Subcutaneous abdominal adipose tissue (tissue), 5 donors: Measurements from ENCODE around the gene CFAP300.

Experiments
- H3K27ac ChIP-seq: one replicate; pipeline ENCODE4 v1.7.0; 2013; ENCODE audit warnings: low read depth, mild to moderate bottlenecking, inconsistent platforms, low read length, moderate library complexity
- H3K27me3 ChIP-seq, 5 donors: one replicate each; pipeline ENCODE4 v1.7.0; 2013; ENCODE audit warnings: low read length in 5 of 5, inconsistent platforms in 1 of 5; ENCODE audit not compliant: control insufficient read depth in 5 of 5, insufficient read depth in 4 of 5
- H3K36me3 ChIP-seq, 5 donors: one replicate each; pipeline ENCODE4 v1.7.0; 2013; ENCODE audit warnings: low read length in 5 of 5; ENCODE audit not compliant: control insufficient read depth in 5 of 5, insufficient read depth in 5 of 5
- H3K4me1 ChIP-seq, 5 donors: one replicate each; pipeline ENCODE4 v1.7.0; 2013; ENCODE audit warnings: low read length in 5 of 5, mild to moderate bottlenecking in 3 of 5, moderate library complexity in 1 of 5; ENCODE audit not compliant: control insufficient read depth in 5 of 5, insufficient read depth in 5 of 5
- H3K4me3 ChIP-seq, 5 donors: one replicate each; pipeline ENCODE4 v1.7.0; 2013; ENCODE audit warnings: low read length in 5 of 5, low read depth in 1 of 5
- H3K9ac ChIP-seq, 5 donors: one replicate each; pipeline ENCODE4 v1.7.0; 2013; ENCODE audit warnings: low read length in 5 of 5, mild to moderate bottlenecking in 4 of 5, moderate library complexity in 3 of 5
- H3K9me3 ChIP-seq, 5 donors: one replicate each; pipeline ENCODE4 v1.7.0; 2013; ENCODE audit warnings: low read length in 5 of 5; ENCODE audit not compliant: control insufficient read depth in 5 of 5
- donor health status: healthy.
- donor health status: healthy.
- donor health status: healthy.
- donor health status: healthy.
- donor health status: healthy.

The CFAP300 gene

GRCh38 chr11:102071497-102072472 is 24.5 kb downstream of the CFAP300 start:
- no peaks in the 10 kb centered on the region for H3K4me1 ChIP-seq
- H3K36me3 ChIP-seq = peaks cover 0 to 7% (median 0%) of the 10 kb centered on the region in 5 donors
- H3K27me3 ChIP-seq = no peaks in the 10 kb centered on the region
- H3K9me3 ChIP-seq = peaks cover 3 to 25% (median 21%) of the 10 kb centered on the region in 5 donors
- no peak overlapping the region for H3K4me3 ChIP-seq
- H3K27ac ChIP-seq = no peak overlapping the region
- H3K9ac ChIP-seq = no peak overlapping the region

DNA sequence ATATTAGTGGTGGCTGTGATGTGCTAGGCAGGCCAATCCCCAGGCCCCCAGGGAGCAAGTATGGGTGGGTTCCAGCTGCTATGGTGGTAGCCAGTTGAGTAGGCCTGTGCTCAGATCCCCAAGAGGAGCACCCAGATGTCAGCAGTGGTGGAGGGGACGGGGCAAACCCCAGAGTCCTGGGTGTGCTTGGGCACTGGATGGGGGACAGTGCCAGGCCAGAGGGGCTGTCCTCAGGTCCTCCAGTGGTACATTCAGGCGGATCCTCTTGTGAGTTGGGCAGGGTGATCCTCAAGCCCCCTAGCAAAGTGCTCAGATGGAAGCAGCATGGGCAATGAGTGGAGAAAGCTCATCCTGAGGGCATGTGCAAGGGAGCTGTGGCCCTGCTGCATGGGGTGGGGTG is 26.0 kb downstream of the CFAP300 start:
- no peak overlapping the region for H3K9ac ChIP-seq
- H3K27ac ChIP-seq = no peak overlapping the region
- H3K27me3 ChIP-seq = no peaks in the 10 kb centered on the region
- H3K4me1 ChIP-seq = no peaks in the 10 kb centered on the region
- peaks cover 3 to 25% (median 21%) of the 10 kb centered on the region in 5 donors for H3K9me3 ChIP-seq
- H3K4me3 ChIP-seq = no peak overlapping the region
- H3K36me3 ChIP-seq = peaks cover 0 to 7% (median 0%) of the 10 kb centered on the region in 5 donors

GRCh38 chr11:102079625-102080024 is 32.4 kb downstream of the CFAP300 start:
- Histone ChIP-seq H3K27ac (no peak overlapping the region), H3K9ac (no peak overlapping the region), H3K9me3 (no peaks in the 10 kb centered on the region), H3K4me1 (no peaks in the 10 kb centered on the region), H3K27me3 (no peaks in the 10 kb centered on the region), H3K36me3 (no peaks in the 10 kb centered on the region), H3K4me3 (no peak overlapping the region)

GRCh38 chr11:102081313-102081712 is 34.1 kb downstream of the CFAP300 start:
- no peaks in the 10 kb centered on the region for H3K4me1 ChIP-seq
- no peak overlapping the region for H3K9ac ChIP-seq
- no peak overlapping the region for H3K4me3 ChIP-seq
- H3K27me3 ChIP-seq = no peaks in the 10 kb centered on the region
- no peaks in the 10 kb centered on the region for H3K9me3 ChIP-seq
- no peak overlapping the region for H3K27ac ChIP-seq
- H3K36me3 ChIP-seq = no peaks in the 10 kb centered on the region

- Histone ChIP-seq H3K4me1 (no peaks in the 10 kb centered on the region), H3K36me3 (no peaks in the 10 kb centered on the region), H3K9ac (no peak overlapping the region), H3K27me3 (no peaks in the 10 kb centered on the region), H3K27ac (no peak overlapping the region), H3K9me3 (no peaks in the 10 kb centered on the region), H3K4me3 (no peak overlapping the region)
These were observed 38.8 kb downstream of the CFAP300 start for GRCh38 chr11:102085864-102086551.

DNA sequence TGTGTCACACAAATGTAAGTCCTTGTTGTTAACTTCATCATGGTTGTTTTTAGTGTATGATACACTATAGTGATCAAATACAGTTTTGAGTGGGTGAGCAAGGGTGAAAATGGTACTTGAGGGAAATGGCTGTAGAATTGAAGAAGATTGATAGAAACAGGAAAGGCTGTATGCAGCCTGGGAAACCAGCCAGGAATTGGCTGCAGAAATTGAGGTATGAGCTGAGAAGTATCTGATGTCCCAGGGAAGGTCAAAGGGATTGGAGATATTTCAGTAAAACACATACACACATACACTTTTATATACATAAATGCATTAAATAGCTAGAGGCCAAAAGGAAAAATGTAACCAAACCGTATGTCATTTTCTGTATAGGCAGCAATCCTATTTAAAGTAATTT is 49.9 kb downstream of the CFAP300 start:
- Histone ChIP-seq H3K9me3 (no peaks in the 10 kb centered on the region), H3K4me3 (no peak overlapping the region), H3K36me3 (no peaks in the 10 kb centered on the region), H3K9ac (no peak overlapping the region), H3K27me3 (no peaks in the 10 kb centered on the region), H3K4me1 (no peaks in the 10 kb centered on the region), H3K27ac (no peak overlapping the region)

GRCh38 chr11:102099755-102100154 is 52.5 kb downstream of the CFAP300 start:
- Histone ChIP-seq H3K4me3 (no peak overlapping the region), H3K27ac (no peak overlapping the region), H3K9me3 (no peaks in the 10 kb centered on the region), H3K27me3 (no peaks in the 10 kb centered on the region), H3K9ac (no peak overlapping the region), H3K4me1 (no peaks in the 10 kb centered on the region), H3K36me3 (no peaks in the 10 kb centered on the region)

DNA sequence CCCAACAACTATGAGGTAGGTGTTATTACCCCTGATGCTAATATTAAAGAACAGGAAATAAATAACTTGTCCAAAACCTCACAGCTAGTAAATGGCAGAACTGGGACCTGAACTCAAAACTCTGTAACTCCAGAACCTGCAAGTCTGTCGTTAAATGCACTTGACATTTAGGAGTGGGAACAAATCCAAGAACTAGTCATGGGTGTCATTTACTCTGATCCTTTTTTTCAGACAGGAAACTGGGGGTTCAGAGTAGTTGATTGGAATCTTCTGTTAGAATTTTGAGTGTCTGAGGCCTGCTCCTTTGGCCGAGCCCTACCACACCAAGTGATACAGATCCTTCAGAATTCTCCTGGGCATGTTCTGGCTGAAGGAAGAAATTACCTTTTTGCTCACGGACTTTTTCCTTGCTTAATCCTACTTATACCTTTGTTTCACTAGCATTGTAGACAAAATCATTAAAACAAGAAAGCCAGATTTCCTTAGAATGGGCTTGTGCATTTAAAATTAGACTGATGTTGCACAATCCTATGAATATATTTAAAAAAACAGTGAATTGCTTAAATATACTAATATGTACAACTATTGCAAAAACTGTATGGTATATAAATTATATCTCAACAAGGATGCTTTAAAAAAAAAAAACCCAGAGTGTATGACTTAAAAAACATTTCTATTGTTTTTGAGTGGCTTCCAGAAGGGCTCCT is 61.6 kb downstream of the CFAP300 start:
- peak overlapping the region in 1 of 5 donors; percentile 98 for H3K9ac ChIP-seq
- peak overlapping the region in 1 of 5 donors; percentile 78 for H3K4me3 ChIP-seq
- no peaks in the 10 kb centered on the region for H3K36me3 ChIP-seq
- peaks cover 0 to 22% (median 14%) of the 10 kb centered on the region in 5 donors for H3K4me1 ChIP-seq
- H3K27me3 ChIP-seq = no peaks in the 10 kb centered on the region
- H3K9me3 ChIP-seq = no peaks in the 10 kb centered on the region
- H3K27ac ChIP-seq = peak overlapping the region; percentile 98

DNA sequence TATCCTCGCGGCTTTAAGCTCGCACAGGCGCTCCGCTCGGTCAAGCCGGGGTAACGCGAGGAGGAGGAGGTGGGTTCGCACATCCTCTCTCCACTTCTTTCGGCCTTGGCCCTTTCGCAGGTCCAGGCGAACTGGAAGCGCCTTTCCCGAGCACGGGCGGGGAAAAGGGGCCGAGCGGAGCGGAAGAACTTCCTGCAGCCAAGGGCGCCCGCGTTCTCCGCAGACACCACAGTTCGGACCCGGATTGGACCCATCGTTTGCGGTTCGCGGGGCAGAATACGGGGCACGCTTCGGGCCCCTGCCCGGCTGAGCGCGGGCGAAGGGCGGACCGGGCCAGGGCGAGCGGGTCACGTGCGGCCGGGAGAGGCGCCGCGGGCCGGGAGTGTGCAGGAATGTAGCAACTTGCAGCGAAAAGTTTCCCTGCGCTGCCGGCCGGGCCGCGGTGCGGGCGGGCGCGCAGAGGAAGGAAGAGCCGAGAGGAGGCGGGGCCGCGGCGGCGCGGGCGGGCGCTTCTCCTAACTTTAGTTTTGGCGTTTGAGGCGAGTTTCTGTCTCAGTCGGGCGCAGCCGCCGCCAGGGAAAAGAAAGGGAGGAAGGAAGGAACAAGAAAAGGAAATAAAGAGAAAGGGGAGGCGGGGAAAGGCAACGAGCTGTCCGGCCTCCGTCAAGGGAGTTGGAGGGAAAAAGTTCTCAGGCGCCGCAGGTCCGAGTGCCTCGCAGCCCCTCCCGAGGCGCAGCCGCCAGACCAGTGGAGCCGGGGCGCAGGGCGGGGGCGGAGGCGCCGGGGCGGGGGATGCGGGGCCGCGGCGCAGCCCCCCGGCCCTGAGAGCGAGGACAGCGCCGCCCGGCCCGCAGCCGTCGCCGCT is 62.9 kb downstream of the CFAP300 start, which contains the start of gene YAP1:
YAP1 (plus strand) TSS at position 552 of the 865 bp plus-strand sequence. CDS start 402 bp downstream, outside the sequence.
- peak within 1 kb of the TSS; percentile 71 to 94 (median 78) for H3K4me3 ChIP-seq
- H3K27me3 ChIP-seq = no peaks in the 10 kb centered on the region
- peak within 1 kb of the TSS; percentile 71 to 98 (median 96) for H3K9ac ChIP-seq
- peaks cover 0 to 32% (median 18%) of the 10 kb centered on the region in 5 donors for H3K4me1 ChIP-seq
- no peaks in the 10 kb centered on the region for H3K9me3 ChIP-seq
- H3K27ac ChIP-seq = peak within 1 kb of the TSS; percentile 98
- peaks cover 0 to 2% (median 0%) of the 10 kb centered on the region in 5 donors for H3K36me3 ChIP-seq
